PFSK-1 (cell line): ENCODE measurements around the gene COLEC12.

Experiments
- POLR2AphosphoS5 ChIP-seq: IDR thresholded peaks from 2 replicates; pipeline ENCODE4 v1.6.1; 2012; ENCODE audit warnings: low read depth, mild to moderate bottlenecking, control low read depth, low read length, moderate library complexity
- REST ChIP-seq, 2 experiments: IDR thresholded peaks; 2 replicates each; pipeline versions ENCODE4 v1.6.1 to v1.8.0; 2011 to 2012; ENCODE audit warnings: low read depth in 2 of 2, low read length in 2 of 2, control low read depth in 1 of 2, inconsistent platforms in 1 of 2, mild to moderate bottlenecking in 1 of 2, moderate library complexity in 1 of 2; ENCODE audit not compliant: insufficient read depth in 1 of 2
- SIN3A ChIP-seq: IDR thresholded peaks from 2 replicates; pipeline ENCODE4 v1.6.1; 2012; ENCODE audit warnings: mild to moderate bottlenecking, low read length, moderate library complexity, borderline replicate concordance; ENCODE audit not compliant: insufficient read depth

- TF ChIP-seq POLR2AphosphoS5 (no peak), SIN3A (no peak), REST (IDR thresholded peaks at IDR 0.05; ENCODE audit: insufficient read depth in 1 of 2, low read depth in 2 of 2, low read length in 2 of 2) (no peak)
Measured at GRCh38 chr18:297936-298335, 202.6 kb downstream of the COLEC12 start.
